Mammary microvascular endothelial cell (primary cell): ENCODE data around the gene ALDH1L1. TPM values are rescaled to one million over a fixed set of nuclear protein-coding genes. Genes with fewer than 3 reads are reported as not detected.

Experiments
- total RNA-seq: library from RNA; depleted of rRNA; stranded (reverse); fragments of >200 nt; gene quantifications from 2 replicates; pipeline ENCODE4 v1.2.3, GENCODE V29; 2015

ALDH1L1 gene
- not detected in 2 replicates for total RNA-seq

DNA sequence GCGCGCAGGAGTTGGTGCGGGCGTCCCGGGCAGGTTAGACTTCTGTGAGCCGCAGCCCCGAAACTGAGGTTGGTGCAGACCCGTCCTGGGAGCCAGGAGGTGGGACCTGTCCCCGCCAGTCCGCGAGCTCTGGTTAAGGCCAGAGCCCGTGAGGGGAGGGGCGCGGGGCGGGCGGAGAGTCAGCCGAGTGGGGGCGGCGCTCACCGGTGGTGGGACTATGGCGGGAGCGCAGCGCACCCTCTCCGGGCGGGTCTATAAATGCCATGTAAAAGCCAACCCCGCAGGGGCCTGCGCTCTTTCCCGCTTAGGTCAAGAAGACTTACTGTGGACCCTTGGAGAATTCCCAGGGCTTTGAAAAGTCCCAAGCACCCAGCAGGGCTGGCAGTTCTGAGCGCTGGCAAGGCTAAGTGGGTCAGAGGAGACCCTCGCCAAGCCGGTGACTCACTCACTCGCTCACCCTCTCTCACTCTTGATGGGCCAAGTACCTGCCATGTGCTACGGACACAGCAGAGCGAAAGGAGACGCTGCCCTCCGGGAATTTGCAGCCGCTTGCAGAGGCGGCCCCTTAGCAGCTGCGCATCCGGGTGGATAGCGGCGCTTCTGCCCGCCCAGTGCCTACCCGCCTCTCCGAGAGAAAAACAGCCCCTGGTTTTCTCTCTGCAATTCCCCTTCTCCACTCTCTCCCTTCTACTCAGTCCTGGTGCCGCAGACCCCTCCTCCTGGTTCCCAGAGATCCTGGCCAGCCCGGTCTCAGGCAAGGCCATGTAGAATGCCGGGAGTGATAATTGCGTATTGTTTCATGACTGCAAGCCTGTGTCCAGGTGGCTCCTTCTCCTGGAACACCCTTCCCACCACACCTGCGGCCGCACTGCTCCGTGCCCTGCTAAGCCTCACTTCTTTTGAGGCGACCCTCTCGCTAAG is at the start of gene ALDH1L1:
Gene ALDH1L1, minus strand, starts transcription at position 110 of the 921 bp plus-strand sequence. CDS start 19,607 bp downstream, outside the sequence.

GRCh38 chr3:126083913-126084767 is 96.2 kb downstream of the ALDH1L1 start, which contains the start of gene SLC41A3:
Gene SLC41A3 (minus strand): TSS chr3:126084124. CDS start chr3:126068219, 15,905 bp downstream.

Other genes starting within 250 kb of the ALDH1L1 start
- gene ROPN1B, start 211.4 kb downstream of the ALDH1L1 start, total RNA-seq: not detected in 2 replicates
- gene SLC41A3, start 96.5 kb downstream of the ALDH1L1 start, total RNA-seq: 38.0 and 40.8 TPM in 2 replicates
- gene KLF15, start 176.8 kb upstream of the ALDH1L1 start, total RNA-seq: 0.27 and 1.0 TPM in 2 replicates
- gene CFAP100, start 214.3 kb upstream of the ALDH1L1 start, total RNA-seq: not detected in 2 replicates